HG02981 (cell line): ENCODE results near the gene TAF4B.
"Not testable (repeated sequence)": the region's sequence is repeated elsewhere in the genome, so short reads cannot be mapped to it uniquely, and the experiment has no call there.

Experiments
- ATAC-seq: cut with Tn5 transposase; IDR thresholded peaks from one replicate; pipeline ENCODE4 v1.9.1; 2021; ENCODE audit warnings: mild to moderate bottlenecking, moderate library complexity; ENCODE audit not compliant: unreplicated experiment

TAF4B gene

DNA sequence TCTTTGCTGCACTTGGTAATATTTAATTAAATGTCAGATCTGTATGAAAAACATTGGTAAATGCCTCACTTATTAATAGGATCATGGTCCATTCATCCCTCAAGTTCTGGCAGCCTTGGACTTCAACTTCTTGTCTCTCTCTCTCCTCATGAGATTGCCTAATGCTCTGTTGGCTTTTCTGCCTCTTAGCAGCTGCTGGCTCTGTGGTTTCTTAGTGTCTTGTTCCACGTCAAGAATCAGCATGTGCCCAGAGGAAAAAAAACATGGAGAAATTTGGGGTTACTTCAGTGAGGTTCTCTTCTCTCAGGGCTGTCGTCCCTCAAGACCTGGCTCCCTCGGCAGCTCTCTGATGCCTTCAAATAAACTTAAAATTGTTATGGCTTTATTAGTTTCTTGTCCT lies 75.4 kb downstream of the TAF4B start:
- ATAC-seq: no peak

DNA sequence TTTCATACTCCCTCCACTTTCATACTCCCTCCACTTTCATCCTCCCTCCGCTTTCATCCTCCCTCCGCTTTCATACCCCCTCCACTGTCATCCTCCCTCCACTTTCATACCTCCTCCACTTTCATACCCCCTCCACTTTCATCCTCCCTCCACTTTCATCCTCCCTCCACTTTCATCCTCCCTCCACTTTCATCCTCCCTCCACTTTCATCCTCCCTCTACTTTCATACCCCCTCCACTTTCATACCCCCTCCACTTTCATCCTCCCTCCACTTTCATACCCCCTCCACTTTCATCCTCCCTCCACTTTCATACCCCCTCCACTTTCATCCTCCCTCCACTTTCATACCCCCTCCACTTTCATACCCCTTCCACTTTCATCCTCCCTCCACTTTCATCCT lies 77.0 kb downstream of the TAF4B start:
- ATAC-seq: not testable (repeated sequence)

DNA sequence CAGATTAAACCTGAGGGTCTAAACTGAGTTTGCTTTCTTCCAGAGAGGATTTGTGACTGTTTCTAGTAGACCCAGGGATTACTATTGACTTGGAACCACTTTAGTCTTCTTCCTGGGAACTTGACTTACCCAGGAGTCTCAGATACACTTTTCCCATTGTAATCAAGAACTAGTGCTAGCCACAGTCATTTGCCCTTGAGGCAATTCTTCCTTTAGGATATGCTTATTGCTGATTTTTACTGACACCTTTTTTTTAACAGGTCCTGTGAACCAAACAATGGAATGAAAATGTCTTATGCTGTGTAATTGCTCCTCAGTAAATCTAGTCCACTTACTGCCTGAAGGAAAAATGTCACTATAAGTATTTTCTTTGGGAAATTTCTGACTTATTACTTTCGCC lies 78.3 kb downstream of the TAF4B start:
- no peak for ATAC-seq

DNA sequence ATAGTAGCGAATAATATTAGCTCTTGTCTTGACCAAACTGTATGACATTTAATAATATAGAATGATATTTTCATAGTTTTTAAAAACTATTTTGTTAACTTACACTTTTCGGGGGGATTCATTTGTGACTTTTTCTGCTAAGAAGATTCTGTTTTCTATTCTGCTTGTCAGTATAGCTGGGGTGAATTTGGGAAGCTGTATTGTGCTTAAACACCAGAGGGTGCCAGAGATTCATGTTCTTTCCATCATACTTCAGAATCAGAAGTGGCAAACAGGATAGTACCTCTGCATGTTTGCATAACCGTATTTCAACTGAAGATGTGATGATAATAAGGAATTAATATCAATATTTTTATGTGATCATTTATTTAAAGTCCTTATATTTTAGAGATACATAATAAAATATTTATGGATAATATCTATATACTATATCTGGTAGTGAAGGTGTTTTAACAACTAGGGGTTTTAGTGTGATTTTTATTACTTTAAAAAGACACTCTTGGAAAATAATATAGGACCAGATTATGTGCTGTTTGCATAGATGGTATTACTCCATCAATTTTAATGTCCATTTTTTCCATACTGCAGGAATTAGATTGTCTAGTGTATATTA lies 81.0 kb downstream of the TAF4B start:
- peak; percentile 91 for ATAC-seq

DNA sequence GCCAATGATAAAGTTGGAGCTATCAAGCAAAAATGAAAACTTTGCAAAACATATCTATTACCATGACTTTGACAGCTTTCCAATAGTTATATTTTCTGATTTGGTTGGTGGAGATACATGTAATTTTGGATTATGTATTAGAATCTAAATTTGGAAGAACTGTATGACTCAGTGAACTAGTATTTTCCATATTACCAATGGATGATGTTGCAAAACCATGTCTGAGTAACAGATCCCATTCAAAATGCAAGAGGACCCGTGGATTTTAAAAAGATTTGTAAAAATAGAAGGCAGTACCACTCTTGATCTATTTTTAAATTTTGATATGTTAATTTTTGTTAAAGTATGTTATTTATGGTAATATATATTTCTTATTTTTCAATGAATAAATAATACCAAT lies 83.0 kb downstream of the TAF4B start:
- no peak for ATAC-seq

DNA sequence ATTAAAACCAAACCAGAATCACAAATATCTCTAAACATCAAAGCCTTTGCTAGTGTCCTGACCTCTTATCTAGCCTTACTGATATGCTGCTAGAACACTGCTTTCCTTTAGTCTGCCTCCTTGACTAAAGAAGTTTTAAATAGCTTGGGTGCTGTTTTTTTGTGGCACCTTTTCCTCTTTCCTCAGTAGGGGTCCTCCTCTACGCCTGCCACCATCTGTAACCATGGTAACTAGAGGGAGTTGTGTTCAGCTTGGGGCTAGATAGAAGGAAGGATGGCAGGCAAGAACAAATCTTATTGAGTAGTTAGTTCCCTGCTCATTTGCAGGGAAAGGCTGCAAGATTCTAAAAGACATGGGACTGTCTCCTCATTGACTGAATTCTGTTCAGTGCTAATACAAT lies 86.0 kb downstream of the TAF4B start:
- no peak for ATAC-seq

DNA sequence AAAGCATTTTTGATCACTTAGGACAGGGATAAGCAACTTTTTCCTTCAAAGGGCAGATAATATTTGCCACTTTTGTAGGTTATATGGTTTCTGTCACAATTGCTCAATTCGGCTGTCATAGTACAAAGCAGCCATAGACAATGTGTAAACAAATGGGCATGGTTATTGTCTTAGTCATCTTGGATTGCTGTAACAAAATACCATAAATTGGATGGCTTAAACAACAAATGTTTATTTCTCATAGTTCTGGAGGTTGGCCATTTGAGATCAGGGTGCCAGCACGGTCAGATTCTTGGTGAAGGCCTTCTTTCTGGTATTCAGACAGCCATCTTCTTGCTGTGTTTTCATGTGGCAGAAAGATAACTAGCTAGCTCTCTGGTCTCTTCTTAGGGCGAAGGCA lies 91.2 kb downstream of the TAF4B start:
- no peak for ATAC-seq

DNA sequence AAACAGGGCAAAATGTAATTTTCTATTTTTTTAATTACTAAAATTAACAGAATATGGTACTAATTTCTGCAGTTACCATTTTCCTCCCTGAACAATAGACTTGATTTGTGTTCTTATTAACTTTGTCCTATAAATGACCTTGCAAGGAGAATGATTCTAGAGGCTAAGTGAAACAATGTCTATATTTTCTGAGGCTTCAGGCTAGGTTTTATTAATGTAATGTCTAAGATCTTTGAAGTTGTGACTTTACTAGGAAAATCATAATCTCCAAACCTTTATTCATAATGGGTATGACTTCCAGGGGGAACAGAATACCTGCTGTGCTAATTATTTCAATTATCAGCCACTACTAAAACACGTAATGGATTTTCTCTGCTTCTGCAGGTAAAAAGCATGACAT lies 94.4 kb downstream of the TAF4B start:
- no peak for ATAC-seq

DNA sequence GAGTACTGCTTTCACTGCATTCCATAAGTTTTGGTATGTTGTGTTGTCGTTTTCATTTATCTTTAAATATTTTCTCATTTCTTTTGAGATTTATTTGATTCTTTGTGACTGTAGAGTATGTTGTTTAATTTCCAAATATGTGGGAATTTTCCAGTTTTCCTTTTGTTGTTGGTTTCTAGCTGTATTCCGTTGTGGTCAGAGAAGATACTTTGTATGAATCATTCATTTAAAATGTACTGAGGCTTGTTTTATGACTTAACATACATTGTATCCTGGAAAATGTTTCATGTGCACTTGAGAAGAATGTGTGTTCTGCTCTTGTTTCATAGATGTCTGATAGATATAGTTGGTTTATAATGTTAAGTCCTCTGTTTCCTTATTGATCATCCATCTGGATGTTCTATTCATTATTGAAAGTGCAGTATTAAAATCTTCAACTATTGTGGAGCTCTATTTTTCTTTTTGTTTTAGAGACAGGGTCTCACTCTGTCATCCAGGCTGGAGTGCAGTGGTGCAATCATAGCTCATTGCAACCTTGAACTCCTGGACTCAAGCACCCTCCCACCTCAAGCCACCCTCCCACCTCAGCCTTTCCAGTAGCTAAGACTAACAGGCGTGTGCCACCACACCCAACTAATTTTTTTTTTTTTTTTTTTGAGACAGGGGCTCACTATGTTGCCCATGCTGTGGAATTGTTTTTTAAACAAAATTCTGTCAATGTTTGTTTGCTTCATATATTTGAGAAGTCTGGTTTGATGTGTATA lies 96.8 kb downstream of the TAF4B start:
- ATAC-seq: no peak

DNA sequence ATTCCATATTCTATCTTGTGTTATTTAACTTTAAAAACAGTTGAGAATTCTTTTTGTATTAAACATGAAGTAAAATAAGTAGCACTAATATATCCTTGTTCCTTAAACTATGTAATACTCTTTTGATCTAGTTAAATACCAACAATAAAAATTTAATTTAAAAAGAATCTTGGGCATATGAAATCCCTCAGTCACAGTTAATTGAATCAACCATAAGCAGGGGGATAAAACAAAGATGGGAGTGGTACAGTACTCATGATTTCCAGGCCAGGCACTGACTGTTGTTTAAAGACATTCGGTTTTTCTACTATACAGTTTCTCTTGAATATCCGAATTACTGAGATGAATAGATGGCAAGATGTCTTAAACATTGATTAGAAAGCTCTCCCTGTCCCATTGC lies 99.5 kb downstream of the TAF4B start:
- no peak for ATAC-seq

DNA sequence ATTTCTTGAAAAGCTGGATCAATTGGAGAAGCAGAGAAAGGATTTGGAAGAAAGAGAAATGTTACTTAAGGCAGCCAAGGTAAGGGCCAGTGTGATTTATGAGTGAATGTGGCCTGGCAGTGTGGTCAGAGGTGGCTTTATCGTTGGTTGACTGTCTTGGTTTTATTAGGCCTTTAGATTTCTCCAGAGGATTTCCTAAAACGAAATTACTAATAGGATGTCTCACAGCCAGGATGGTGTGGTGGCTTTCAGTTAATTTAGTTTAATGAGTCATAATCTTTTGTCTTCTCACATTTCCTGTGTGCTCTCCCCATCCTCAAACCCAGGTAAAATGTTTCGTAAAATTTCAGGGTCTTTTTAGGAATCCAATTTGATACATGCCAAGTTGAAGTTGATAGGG lies 100.8 kb downstream of the TAF4B start:
- no peak for ATAC-seq

DNA sequence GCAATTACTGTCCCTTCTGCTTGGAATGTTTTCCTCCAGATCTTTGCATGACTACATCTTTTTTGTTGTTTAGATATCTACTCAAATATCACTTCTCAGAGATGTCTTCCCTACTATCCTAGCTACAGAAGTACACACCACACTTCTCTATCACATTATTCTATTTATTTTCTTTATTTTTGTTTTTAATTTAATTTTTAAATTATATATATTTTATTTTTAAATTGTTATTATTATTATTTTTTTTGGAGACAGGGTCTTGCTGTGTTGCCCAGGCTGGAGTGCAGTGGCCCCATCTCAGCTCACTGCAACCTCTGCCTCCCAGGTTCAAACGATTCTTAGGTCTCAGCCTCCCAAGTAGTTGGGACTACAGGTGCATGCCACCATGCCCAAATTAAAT lies 106.7 kb downstream of the TAF4B start:
- ATAC-seq: no peak

DNA sequence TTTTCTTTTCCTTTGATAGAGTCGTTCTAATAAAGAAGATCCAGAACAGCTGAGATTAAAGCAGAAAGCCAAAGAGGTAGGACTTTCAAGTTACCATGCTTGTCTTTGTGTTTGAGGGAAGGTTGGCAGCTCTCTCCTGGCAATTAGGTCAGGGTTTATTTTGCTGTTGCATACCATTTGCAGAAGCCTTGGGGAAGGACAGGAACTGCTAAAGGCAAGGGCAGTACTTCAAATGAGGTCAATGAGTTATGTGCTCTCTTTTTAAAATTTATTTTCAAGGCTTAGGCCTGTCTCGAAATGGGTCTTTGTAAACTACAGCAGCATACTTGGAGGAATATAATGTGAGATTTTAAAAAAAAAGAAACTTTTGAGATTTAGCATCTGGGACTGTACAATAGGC lies 108.9 kb downstream of the TAF4B start:
- no peak for ATAC-seq

DNA sequence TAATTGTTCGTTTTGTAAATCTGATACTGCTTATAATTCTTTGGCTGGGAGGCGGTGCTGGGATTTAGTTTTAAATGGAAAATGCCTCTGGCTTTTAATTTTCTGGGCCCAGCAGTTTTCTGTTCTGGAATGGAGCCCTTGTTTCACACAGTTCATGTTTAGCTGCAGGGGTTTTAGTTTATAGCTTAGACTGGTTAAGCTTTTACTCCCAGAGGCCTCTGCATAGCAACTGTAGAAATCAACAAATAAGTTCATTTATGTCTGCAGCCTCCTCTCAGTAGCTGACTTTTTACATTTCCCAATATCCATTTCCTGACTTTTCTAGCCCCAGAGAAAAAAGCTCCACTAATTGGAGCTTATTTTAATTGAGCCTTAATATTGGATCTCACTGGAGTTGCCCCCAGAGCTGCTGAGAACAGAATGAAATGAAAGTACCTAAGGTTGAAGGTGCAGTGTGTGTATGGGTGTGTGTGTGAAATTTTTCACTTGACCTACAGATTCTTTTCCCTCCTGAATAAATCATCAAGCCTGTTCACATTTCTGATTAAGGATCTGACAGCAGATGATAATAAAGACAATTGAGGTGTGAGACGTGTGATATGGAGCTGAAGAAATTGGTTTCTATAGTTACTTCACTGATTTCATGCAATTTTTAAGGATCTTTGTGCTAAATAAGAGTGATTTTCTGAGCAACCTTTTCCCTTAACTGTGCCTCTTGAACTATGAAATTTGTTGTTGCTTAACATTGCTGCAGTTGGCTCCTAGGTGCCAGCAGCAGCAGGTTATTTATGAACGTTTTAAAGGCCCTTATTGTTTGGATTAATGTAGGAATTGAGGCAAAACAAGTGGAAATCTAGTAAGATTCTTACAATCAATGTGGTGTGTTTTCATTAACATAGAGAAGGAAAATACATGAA lies 109.6 kb downstream of the TAF4B start:
- ATAC-seq: no peak

DNA sequence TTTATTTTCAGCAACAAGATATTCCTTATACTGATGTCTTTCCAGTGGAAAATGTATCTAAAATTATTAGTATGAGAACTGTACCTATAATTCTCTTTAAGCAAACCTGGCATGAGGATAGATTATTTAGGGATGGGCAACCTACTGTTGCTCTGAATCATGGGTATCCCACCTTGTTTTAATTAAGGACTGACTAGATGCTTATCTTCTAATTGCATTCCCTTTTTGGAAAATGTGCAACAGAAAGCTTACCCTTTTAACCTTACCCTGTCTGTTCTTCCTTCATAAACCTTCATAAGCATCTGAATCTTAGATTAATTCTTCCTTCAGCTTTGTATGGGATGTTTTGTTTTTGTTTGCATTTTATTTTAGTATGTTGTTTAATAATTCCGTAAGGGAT lies 110.3 kb downstream of the TAF4B start:
- no peak for ATAC-seq

DNA sequence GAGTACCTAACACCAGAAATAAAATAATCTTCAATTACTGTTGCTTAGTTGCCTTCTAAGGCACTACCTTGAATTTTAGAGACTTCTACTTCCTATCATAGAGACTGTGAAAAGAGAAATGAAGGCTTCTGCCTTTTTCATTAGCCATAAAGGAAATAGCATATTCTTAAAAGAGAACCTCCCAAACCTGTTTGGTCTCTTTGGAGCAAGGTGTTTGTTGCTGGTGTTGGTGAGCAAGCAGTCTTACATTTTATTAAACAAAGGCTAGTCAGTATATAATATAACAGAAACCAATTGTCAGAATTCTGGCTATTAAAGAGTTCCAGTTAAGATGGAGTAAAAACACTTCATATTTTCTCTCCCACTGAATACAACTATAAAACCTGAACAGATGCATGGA lies 116.4 kb downstream of the TAF4B start:
- no peak for ATAC-seq

DNA sequence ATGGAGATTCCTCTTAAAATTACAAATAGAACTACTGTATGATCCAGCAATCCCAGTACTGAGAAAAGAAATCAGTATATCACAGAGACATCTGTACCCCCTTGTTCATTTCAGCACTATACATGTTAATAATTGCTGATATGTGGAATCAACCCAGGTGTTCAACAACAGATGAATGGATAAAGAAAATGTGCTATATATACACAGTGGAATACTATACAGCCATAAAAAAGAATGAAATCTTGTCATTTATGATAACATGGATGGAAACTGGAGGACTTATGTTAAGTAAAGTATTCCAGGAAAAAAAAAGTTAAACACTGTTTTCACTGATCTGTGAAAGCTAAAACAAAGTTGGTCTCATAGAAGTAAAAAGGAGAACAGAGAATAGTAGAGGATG lies 124.7 kb downstream of the TAF4B start:
- no peak for ATAC-seq

DNA sequence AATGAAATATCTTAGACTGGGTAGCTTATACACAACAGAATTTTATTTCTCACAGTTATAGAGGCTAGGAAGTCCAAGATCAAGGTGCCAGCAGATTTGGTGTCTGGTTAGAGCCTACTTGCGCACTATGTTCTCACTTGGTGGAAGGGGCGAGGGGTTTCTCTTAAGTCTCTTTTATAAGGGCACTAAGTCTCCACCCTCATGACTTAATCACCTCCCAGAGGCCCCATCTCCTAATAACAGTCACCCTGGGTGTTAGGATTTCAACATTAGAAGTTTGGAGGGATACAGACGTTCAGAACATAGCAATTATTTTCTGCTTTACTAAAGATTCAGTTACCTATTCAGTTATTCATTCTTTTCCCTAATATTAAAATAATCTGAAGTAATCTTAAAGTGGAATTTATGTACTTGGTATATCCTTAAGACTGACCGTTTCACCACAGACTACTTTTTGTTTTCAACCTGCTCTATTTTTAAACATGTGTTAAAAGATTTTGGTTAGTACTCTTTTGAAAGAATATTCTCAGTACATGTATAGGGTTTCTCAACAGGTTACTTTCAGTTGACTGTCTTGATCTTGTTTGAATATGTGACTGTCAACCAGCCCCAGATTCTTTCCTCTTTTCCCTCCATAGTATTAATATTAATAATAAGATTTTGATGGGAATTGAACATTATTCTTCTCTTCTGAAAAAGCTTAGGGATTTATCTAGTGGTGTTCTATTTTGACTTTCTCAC lies 130.0 kb downstream of the TAF4B start:
- no peak for ATAC-seq

DNA sequence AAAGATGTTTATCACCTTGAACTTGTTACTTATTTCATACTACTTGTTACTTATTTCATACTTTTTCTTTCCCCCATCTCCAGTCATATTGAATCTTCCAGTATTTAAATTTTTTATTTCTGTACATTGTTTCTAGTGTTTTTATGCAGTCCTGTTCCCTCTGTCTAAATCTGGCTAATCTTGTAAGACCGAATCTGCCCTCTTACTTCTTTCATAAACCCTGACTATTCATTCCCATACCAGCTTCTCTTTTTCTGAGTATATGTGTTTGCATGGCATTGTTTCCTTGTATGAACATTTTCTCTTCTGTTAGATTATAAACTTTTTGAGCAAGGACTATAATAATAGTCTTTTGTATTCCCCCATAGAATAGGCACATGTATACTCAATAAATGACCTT lies 131.7 kb downstream of the TAF4B start:
- no peak for ATAC-seq

DNA sequence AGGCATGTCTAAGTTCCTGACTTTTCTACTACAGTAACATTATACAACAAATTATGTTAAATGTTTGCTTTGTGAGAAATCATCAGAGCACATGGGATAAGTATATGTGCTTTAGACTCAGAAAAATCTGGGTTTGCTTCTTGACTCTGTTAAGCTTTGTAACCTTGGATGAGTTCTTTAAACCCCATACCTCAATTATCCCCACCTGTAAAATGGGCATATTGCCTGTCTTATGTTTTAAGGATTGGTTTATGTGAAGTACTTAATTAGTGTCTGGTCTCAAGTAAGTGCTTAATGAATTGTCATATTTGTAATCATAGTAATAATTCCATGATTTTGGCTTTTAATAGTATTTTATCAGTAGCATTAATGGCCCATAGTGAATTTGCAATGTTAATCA lies 135.8 kb downstream of the TAF4B start:
- no peak for ATAC-seq

DNA sequence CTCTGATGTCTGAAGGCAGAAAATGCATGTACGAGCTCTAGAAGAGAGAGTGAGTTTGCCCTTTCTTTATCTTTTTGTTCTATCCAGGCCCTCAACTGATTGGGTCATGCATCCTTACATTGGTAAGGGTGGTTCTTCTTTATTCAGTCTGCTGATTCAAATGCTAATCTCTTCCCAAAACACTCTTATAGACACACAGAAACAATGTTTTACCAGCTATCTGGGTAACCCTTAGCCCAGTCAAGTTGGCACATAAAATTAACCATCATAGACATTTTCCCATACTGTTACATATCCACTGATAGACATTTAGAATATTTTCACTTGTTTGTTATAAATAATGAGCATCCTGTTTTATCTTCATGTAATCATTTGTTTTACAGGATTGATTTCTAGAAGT lies 141.2 kb downstream of the TAF4B start:
- no peak for ATAC-seq
